ENCODE results near the gene TRMT5. TPM values are rescaled to one million over a fixed set of nuclear protein-coding genes. Genes with fewer than 3 reads are reported as not detected.

The TRMT5 gene
- total RNA-seq, 3 donors from 2014 or later (not counting 1 experiment from before 2014, with no cell fraction given), result 1.7 to 2.6 (median 1.9) TPM

DNA sequence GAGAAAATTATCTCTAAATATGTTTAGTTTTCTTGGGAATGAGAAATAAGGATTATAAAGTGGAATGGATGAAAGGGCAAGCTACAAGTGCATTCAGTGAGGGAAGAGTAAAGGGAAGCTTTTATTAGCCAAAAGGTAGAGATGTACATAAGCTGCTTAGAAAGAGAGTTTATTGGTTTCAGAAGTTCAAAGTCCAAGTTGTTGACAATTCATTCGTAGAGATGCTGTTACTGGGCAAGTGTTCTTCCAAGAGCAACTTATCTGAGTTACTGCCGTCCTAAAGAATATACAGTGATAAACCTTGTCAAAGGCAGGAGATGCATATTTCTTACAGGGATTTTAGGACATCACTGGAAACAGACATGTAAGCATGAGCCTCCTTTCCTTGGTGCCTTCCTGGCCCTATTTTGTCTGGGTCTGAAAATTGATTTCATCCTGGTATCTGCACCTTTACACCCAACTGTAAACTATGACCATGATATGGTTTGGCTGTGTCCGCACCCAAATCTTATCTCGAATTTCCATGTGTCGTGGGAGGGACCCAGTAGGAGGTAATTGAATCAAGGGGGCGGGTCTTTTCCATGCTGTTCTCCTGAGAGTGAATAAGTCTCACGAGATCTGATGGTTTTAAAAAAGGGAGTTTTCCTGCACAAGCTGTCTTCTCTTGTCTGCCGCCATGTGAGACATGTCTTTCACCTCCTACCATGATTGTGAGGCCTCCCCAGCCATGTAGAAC lies 46.8 kb downstream of the TRMT5 start:
- Mint-ChIP-seq H3K27me3 (ENCODE audit: low read depth in 2 of 2) (no peaks in the 10 kb centered on the region), H3K36me3 (no peaks in the 10 kb centered on the region), H3K9me3 (no peaks in the 10 kb centered on the region), H3K4me1 (peaks cover 3 to 12% of the 10 kb centered on the region in 2 donors), H3K27ac (no peak overlapping the region), H3K4me3 (no peak overlapping the region)
- 96% methylated on average over 8 of the region's 8 CpGs for WGBS (ENCODE audit: insufficient coverage)
- no peaks in the 10 kb centered on the region for H3K4me1 ChIP-seq (ENCODE audit: control insufficient read depth, insufficient read depth, low read length)
- H3K27me3 ChIP-seq (ENCODE audit: control insufficient read depth, insufficient read depth, low read length), result no peaks in the 10 kb centered on the region
- intact Hi-C loops (cut with micrococcal nuclease), result no loop called here
- H3K9me3 ChIP-seq (ENCODE audit: control insufficient read depth, insufficient read depth, low read length), result no peaks in the 10 kb centered on the region
- no peak overlapping the region for H3K4me3 ChIP-seq (ENCODE audit: low read length)
- no peak for DNase-seq
- H3K36me3 ChIP-seq (ENCODE audit: control insufficient read depth, insufficient read depth, low read length), result no peaks in the 10 kb centered on the region
- H3K27ac ChIP-seq (ENCODE audit: low read length), result no peak overlapping the region
- ATAC-seq, result no peak
- TF ChIP-seq, protein P1, sequence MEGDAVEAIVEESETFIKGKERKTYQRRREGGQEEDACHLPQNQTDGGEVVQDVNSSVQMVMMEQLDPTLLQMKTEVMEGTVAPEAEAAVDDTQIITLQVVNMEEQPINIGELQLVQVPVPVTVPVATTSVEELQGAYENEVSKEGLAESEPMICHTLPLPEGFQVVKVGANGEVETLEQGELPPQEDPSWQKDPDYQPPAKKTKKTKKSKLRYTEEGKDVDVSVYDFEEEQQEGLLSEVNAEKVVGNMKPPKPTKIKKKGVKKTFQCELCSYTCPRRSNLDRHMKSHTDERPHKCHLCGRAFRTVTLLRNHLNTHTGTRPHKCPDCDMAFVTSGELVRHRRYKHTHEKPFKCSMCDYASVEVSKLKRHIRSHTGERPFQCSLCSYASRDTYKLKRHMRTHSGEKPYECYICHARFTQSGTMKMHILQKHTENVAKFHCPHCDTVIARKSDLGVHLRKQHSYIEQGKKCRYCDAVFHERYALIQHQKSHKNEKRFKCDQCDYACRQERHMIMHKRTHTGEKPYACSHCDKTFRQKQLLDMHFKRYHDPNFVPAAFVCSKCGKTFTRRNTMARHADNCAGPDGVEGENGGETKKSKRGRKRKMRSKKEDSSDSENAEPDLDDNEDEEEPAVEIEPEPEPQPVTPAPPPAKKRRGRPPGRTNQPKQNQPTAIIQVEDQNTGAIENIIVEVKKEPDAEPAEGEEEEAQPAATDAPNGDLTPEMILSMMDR (IDR thresholded peaks at IDR 0.05), result no peak

DNA sequence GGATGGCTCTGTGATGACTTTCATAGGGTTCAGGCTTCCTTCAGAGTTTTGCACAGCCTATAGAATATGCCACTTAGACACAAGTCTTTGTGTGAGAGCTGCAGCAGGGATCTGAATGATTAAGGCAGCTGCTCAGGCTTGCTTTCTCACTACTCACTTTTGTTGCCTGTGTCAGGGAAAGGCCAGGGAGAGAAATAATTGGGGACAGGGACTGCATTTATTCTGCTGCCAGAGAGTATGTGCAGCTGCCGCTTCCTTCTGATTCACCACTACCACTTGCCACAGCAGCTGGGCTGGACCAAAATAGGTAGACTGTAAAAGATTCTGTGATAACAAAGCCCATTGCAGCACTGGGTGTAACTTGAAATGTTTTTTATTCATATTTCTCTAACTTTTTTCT lies 49.7 kb downstream of the TRMT5 start:
- Mint-ChIP-seq H3K4me1 (peaks cover 0 to 11% of the 10 kb centered on the region in 2 donors), H3K36me3 (no peaks in the 10 kb centered on the region), H3K27ac (no peak overlapping the region), H3K27me3 (ENCODE audit: low read depth in 2 of 2) (no peaks in the 10 kb centered on the region), H3K4me3 (no peak overlapping the region), H3K9me3 (no peaks in the 10 kb centered on the region)
- no peaks in the 10 kb centered on the region for H3K36me3 ChIP-seq (ENCODE audit: control insufficient read depth, insufficient read depth, low read length)
- H3K27me3 ChIP-seq (ENCODE audit: control insufficient read depth, insufficient read depth, low read length), result no peaks in the 10 kb centered on the region
- H3K9me3 ChIP-seq (ENCODE audit: control insufficient read depth, insufficient read depth, low read length), result no peaks in the 10 kb centered on the region
- TF ChIP-seq, protein P1 (IDR thresholded peaks at IDR 0.05), result no peak
- ATAC-seq, result no peak
- DNase-seq, result no peak
- no peaks in the 10 kb centered on the region for H3K4me1 ChIP-seq (ENCODE audit: control insufficient read depth, insufficient read depth, low read length)
- no CpG with 5 or more reads among the region's 1 CpG for WGBS (ENCODE audit: insufficient coverage)
- H3K4me3 ChIP-seq (ENCODE audit: low read length), result no peak overlapping the region
- H3K27ac ChIP-seq (ENCODE audit: low read length), result no peak overlapping the region
- intact Hi-C loops (cut with micrococcal nuclease), result no loop called here

DNA sequence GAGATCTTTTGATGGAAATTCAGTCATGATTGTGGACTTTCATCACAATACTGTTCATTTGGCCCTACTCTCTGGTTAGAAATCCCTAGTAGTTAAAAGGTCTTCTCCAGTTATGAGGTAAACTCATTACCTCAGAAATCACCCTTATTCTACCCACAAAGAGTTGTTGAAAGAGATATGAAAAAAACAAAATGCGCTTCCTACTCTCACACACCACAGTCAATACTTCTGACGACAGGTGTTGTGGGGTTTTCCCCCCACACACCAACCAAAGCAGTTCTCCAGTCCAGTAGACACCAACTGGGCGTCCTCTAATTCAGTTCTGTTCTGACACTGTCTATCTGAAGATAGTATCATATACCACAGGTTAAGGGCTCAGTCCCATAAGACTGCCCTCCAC lies 54.9 kb downstream of the TRMT5 start:
- no peaks in the 10 kb centered on the region for H3K27me3 Mint-ChIP-seq (ENCODE audit: low read depth in 2 of 2)
- H3K9me3 ChIP-seq (ENCODE audit: control insufficient read depth, insufficient read depth, low read length), result no peaks in the 10 kb centered on the region
- no peak overlapping the region for H3K27ac ChIP-seq (ENCODE audit: low read length)
- no peak for ATAC-seq
- peaks cover 4 to 12% of the 10 kb centered on the region in 2 donors for H3K4me1 Mint-ChIP-seq
- no peak overlapping the region for H3K27ac Mint-ChIP-seq
- no peak overlapping the region for H3K4me3 Mint-ChIP-seq
- no peak overlapping the region for H3K4me3 ChIP-seq (ENCODE audit: low read length)
- WGBS (ENCODE audit: insufficient coverage), result 58% methylated on average over 3 of the region's 3 CpGs
- no peak for DNase-seq
- H3K4me1 ChIP-seq (ENCODE audit: control insufficient read depth, insufficient read depth, low read length), result no peaks in the 10 kb centered on the region
- TF ChIP-seq, protein P1 (IDR thresholded peaks at IDR 0.05), result no peak
- H3K9me3 Mint-ChIP-seq, result no peaks in the 10 kb centered on the region
- intact Hi-C loops (cut with micrococcal nuclease), result no loop called here
- no peaks in the 10 kb centered on the region for H3K36me3 ChIP-seq (ENCODE audit: control insufficient read depth, insufficient read depth, low read length)
- no peaks in the 10 kb centered on the region for H3K36me3 Mint-ChIP-seq
- H3K27me3 ChIP-seq (ENCODE audit: control insufficient read depth, insufficient read depth, low read length), result no peaks in the 10 kb centered on the region

DNA sequence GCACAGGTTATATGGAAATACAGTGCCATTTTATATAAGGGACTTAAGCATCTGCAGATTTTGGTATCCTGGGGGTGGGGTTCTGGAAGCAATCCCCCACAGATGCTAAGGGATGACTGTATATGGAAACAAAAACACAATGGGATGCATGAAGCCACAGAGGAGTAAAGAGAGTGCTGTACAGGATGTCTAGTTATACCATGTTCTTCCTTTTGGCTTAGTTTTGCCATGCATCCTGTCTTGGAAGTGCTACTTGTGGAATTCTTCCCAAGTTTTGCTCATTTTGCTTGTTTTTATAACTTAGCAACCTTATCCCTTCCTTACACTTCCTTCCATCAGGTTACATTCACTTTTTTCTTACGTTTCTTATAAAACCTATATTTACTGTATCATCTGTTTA lies 55.6 kb downstream of the TRMT5 start:
- Mint-ChIP-seq H3K27me3 (ENCODE audit: low read depth in 2 of 2) (no peaks in the 10 kb centered on the region), H3K9me3 (no peaks in the 10 kb centered on the region), H3K27ac (no peak overlapping the region), H3K4me3 (no peak overlapping the region), H3K4me1 (peaks cover 4 to 12% of the 10 kb centered on the region in 2 donors), H3K36me3 (no peaks in the 10 kb centered on the region)
- H3K4me1 ChIP-seq (ENCODE audit: control insufficient read depth, insufficient read depth, low read length), result no peaks in the 10 kb centered on the region
- H3K27me3 ChIP-seq (ENCODE audit: control insufficient read depth, insufficient read depth, low read length), result no peaks in the 10 kb centered on the region
- intact Hi-C loops (cut with micrococcal nuclease), result no loop called here
- no CpG with 5 or more reads among the region's 1 CpG for WGBS (ENCODE audit: insufficient coverage)
- no peak overlapping the region for H3K4me3 ChIP-seq (ENCODE audit: low read length)
- ATAC-seq (no peak), DNase-seq (no peak)
- H3K36me3 ChIP-seq (ENCODE audit: control insufficient read depth, insufficient read depth, low read length), result no peaks in the 10 kb centered on the region
- H3K27ac ChIP-seq (ENCODE audit: low read length), result no peak overlapping the region
- no peaks in the 10 kb centered on the region for H3K9me3 ChIP-seq (ENCODE audit: control insufficient read depth, insufficient read depth, low read length)
- TF ChIP-seq, protein P1 (IDR thresholded peaks at IDR 0.05), result no peak

Measured in natural killer cell (primary cell).